GM12865 (cell line): ENCODE data around the gene HSP90AB1.

Experiments
- DNase-seq: peaks from one replicate; pipeline ENCODE4 v3.0.0; 2010; ENCODE audit warnings: low read depth
- H3K4me3 ChIP-seq: 2 replicates; pipeline ENCODE4 v1.5.1; 2011; ENCODE audit warnings: mild to moderate bottlenecking, low read depth, low read length, control low read depth
- TF ChIP-seq, protein P1 (sequence below): IDR thresholded peaks from 2 replicates; pipeline ENCODE4 v1.5.1; 2011; ENCODE audit warnings: low read length, control low read depth, low read depth, inconsistent platforms; ENCODE audit not compliant: insufficient read depth; ENCODE audit errors: missing control alignments

The HSP90AB1 gene

DNA sequence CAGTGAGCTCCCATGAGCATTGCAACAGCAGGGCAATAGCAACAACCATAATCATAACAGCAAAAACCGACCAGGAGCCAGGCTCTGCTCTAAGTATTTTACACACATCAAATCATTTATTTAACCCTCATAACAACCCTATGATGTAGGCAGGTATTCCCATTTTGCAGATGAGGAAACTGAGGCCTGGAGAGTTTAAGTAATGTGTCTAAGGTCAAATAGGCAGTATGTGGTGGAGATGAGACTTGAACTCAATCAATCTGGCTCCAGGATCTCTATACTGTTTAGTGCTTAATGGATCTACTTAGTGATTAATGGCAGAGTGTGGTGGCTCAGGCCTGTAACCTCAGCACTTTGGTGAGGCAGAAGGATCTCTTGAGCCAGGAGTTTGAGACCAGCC lies 26.7 kb downstream of the HSP90AB1 start:
- no peak for DNase-seq
- H3K4me3 ChIP-seq: no peak overlapping the region
- TF ChIP-seq, protein P1, sequence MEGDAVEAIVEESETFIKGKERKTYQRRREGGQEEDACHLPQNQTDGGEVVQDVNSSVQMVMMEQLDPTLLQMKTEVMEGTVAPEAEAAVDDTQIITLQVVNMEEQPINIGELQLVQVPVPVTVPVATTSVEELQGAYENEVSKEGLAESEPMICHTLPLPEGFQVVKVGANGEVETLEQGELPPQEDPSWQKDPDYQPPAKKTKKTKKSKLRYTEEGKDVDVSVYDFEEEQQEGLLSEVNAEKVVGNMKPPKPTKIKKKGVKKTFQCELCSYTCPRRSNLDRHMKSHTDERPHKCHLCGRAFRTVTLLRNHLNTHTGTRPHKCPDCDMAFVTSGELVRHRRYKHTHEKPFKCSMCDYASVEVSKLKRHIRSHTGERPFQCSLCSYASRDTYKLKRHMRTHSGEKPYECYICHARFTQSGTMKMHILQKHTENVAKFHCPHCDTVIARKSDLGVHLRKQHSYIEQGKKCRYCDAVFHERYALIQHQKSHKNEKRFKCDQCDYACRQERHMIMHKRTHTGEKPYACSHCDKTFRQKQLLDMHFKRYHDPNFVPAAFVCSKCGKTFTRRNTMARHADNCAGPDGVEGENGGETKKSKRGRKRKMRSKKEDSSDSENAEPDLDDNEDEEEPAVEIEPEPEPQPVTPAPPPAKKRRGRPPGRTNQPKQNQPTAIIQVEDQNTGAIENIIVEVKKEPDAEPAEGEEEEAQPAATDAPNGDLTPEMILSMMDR: no peak

GRCh38 chr6:44275271-44275748 lies 28.4 kb downstream of the HSP90AB1 start:
- TF ChIP-seq, protein P1: no peak
- no peak for DNase-seq
- H3K4me3 ChIP-seq: no peak overlapping the region

DNA sequence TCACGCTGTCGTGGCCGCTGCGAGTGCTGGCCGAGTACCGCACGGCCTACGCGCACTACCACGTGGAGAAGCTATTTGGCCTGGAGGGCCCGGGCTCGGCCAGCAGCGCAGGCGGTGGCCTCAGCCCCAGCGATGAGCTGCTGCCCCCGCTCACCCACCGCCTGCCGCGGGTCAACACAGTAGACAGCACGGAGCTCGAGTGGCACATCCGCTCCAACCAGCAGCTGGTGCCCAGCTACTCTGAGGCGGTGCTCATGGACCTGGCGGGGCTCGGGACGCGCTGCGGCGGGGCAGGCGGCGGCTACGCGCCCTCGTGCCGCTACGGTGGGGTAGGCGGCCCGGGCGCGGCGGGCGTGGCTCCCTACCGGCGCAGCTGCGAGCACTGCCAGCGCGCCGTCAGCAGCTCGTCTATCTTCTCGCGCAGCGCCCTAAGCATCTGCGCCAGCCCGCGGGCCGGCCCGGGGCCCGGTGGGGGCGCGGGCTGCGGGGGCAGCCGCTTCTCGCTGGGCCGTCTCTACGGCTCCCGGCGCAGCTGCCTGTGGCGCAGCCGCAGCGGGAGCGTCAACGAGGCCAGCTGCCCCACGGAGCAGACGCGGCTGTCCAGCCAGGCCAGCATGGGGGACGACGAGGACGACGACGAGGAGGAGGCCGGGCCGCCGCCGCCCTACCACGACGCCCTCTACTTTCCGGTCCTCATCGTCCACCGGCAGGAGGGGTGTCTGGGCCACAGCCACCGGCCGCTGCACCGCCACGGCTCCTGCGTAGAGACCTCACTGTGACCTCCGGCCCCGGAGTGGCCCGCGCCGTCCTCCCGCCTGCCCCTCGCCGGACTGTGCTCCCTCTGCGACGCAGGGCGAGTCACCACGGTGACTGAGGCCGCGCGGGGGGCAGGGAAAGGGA lies 29.1 kb downstream of the HSP90AB1 start:
- TF ChIP-seq, protein P1: no peak
- H3K4me3 ChIP-seq: no peak overlapping the region
- no peak for DNase-seq

- H3K4me3 ChIP-seq: no peak overlapping the region
- TF ChIP-seq, protein P1: no peak
- DNase-seq: no peak
Measured at GRCh38 chr6:44276667-44277640, 30.1 kb downstream of the HSP90AB1 start.

DNA sequence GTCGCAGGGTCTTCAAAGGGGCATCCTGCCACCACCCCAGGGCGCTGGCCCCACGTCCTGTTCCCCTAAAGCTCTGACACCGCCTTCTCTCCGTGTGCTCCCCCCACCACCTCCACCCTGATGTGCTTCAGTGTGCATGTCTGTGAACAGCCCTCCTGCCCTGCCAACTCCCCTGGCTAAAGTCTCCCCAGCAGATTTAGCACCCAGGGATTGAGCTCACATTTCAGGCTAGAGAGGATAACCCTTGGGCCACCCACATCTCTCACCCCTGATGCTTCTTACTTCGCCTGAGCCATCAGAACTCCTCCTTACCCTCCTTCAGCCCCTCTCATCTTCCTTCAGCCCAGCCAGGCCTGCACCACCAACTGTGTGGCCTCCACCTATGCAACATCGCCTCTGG lies 30.9 kb downstream of the HSP90AB1 start:
- TF ChIP-seq, protein P1: no peak
- H3K4me3 ChIP-seq: no peak overlapping the region
- DNase-seq: no peak

DNA sequence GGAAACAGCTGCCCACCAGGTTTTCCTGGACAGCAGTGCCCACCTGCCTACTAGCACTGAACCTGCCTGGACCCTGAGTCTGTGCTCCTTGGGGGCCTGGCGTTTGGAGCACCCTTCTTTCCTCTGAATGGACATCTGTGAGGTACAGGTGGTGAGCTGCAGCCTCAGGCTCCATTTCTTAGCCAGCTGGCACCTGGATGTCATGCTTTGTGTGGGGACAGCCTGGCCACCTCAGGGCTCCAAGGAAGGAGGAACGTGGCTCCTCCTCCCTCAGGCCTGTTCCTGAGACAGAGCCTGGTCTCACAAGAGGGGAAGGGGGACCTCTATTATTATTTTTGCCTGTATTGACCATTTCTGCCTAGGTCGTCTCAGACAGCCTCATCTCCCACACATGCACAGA lies 31.4 kb downstream of the HSP90AB1 start:
- TF ChIP-seq, protein P1: no peak
- no peak for DNase-seq
- no peak overlapping the region for H3K4me3 ChIP-seq
